ENCODE measurements around the gene IL1RAP. TPM values are rescaled to one million over a fixed set of nuclear protein-coding genes. Genes with fewer than 3 reads are reported as not detected.

The IL1RAP gene
- total and polyA plus RNA-seq, 2 experiments from 2014 or later, result 3.6 to 5.0 TPM

DNA sequence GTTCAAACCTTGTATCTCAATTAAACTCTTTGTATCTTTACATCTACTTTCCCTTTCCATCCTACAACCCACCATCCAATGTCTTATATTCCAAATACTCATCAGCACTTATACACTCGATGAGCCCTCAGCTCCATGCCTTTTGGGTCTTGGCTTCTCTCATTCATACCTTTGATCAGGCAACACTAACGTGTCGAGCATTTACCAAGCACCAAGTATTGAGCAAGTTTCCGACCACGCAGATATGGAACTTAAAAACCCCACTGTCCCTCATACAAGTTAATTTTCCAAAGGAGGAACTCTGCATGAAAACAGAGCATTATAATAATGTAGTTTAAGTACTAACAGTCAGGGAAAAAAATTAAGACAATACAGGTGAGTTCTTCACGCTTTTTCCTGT lies 102.8 kb downstream of the IL1RAP start:
- Histone ChIP-seq H3K9me2 (ENCODE audit: insufficient read depth) (no peaks in the 10 kb centered on the region), H3K4me1 (ENCODE audit: insufficient read depth) (no peaks in the 10 kb centered on the region), H3F3A (replicated peaks; ENCODE audit: low read depth) (no peaks in the 10 kb centered on the region), H3K4me3 (no peak overlapping the region), H3K79me2 (replicated peaks; ENCODE audit: insufficient read depth) (no peaks in the 10 kb centered on the region), H3K4me2 (no peak overlapping the region), H3K36me3 (ENCODE audit: insufficient read depth) (no peaks in the 10 kb centered on the region), H4K20me1 (replicated peaks; ENCODE audit: insufficient read depth) (no peaks in the 10 kb centered on the region), H2AFZ (no peak overlapping the region), H3K27ac (ENCODE audit: low read depth) (no peak overlapping the region), H3K27me3 (ENCODE audit: insufficient read depth) (no peaks in the 10 kb centered on the region)
- no peak for ATAC-seq
- H3K4me3 Mint-ChIP-seq, result no peak overlapping the region
- H3K4me1 Mint-ChIP-seq, result peaks cover 4% of the 10 kb centered on the region; the same call in 1 of the 3 replicates
- H3K36me3 Mint-ChIP-seq (ENCODE audit: low read depth), result no peaks in the 10 kb centered on the region
- H3K9me3 Mint-ChIP-seq, result no peaks in the 10 kb centered on the region
- DNase-seq (ENCODE audit: low spot score), result no peak
- no peak overlapping the region for H3K27ac Mint-ChIP-seq
- TF ChIP-seq EZH2 (IDR thresholded peaks at IDR 0.05; ENCODE audit: low read depth, unreplicated experiment) (no peak), CTCF (conservative IDR thresholded peaks at IDR 0.05; ENCODE audit: low read depth in 2 of 2) (no peak), ZNF331 (CRISPR knock-in tag; IDR thresholded peaks at IDR 0.05; ENCODE audit: low read depth) (no peak), EZH2phosphoT487 (IDR thresholded peaks at IDR 0.05; ENCODE audit: unreplicated experiment) (no peak), JUNB (IDR thresholded peaks at IDR 0.05; ENCODE audit: unreplicated experiment) (no peak), POLR2AphosphoS5 (IDR thresholded peaks at IDR 0.05; ENCODE audit: low read depth) (no peak), STAT1 (IDR thresholded peaks at IDR 0.05; ENCODE audit: unreplicated experiment) (no peak), CREB1 (CRISPR knock-in tag; IDR thresholded peaks at IDR 0.05; ENCODE audit: low read depth) (no peak), ZNF114 (CRISPR knock-in tag; IDR thresholded peaks at IDR 0.05) (no peak), NANOG (IDR thresholded peaks at IDR 0.05; ENCODE audit: borderline replicate concordance) (no peak), REST (IDR thresholded peaks at IDR 0.05; ENCODE audit: unreplicated experiment) (no peak)
- TF ChIP-seq, protein P1, sequence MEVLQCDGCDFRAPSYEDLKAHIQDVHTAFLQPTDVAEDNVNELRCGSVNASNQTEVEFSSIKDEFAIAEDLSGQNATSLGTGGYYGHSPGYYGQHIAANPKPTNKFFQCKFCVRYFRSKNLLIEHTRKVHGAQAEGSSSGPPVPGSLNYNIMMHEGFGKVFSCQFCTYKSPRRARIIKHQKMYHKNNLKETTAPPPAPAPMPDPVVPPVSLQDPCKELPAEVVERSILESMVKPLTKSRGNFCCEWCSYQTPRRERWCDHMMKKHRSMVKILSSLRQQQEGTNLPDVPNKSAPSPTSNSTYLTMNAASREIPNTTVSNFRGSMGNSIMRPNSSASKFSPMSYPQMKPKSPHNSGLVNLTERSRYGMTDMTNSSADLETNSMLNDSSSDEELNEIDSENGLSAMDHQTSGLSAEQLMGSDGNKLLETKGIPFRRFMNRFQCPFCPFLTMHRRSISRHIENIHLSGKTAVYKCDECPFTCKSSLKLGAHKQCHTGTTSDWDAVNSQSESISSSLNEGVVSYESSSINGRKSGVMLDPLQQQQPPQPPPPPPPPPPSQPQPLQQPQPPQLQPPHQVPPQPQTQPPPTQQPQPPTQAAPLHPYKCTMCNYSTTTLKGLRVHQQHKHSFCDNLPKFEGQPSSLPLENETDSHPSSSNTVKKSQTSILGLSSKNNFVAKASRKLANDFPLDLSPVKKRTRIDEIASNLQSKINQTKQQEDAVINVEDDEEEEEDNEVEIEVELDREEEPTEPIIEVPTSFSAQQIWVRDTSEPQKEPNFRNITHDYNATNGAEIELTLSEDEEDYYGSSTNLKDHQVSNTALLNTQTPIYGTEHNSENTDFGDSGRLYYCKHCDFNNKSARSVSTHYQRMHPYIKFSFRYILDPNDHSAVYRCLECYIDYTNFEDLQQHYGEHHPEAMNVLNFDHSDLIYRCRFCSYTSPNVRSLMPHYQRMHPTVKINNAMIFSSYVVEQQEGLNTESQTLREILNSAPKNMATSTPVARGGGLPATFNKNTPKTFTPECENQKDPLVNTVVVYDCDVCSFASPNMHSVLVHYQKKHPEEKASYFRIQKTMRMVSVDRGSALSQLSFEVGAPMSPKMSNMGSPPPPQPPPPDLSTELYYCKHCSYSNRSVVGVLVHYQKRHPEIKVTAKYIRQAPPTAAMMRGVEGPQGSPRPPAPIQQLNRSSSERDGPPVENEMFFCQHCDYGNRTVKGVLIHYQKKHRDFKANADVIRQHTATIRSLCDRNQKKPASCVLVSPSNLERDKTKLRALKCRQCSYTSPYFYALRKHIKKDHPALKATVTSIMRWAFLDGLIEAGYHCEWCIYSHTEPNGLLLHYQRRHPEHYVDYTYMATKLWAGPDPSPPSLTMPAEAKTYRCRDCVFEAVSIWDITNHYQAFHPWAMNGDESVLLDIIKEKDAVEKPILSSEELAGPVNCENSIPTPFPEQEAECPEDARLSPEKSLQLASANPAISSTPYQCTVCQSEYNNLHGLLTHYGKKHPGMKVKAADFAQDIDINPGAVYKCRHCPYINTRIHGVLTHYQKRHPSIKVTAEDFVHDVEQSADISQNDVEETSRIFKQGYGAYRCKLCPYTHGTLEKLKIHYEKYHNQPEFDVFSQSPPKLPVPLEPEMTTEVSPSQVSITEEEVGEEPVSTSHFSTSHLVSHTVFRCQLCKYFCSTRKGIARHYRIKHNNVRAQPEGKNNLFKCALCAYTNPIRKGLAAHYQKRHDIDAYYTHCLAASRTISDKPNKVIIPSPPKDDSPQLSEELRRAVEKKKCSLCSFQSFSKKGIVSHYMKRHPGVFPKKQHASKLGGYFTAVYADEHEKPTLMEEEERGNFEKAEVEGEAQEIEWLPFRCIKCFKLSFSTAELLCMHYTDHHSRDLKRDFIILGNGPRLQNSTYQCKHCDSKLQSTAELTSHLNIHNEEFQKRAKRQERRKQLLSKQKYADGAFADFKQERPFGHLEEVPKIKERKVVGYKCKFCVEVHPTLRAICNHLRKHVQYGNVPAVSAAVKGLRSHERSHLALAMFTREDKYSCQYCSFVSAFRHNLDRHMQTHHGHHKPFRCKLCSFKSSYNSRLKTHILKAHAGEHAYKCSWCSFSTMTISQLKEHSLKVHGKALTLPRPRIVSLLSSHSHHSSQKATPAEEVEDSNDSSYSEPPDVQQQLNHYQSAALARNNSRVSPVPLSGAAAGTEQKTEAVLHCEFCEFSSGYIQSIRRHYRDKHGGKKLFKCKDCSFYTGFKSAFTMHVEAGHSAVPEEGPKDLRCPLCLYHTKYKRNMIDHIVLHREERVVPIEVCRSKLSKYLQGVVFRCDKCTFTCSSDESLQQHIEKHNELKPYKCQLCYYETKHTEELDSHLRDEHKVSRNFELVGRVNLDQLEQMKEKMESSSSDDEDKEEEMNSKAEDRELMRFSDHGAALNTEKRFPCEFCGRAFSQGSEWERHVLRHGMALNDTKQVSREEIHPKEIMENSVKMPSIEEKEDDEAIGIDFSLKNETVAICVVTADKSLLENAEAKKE (CRISPR knock-in tag; IDR thresholded peaks at IDR 0.05), result no peak
- TF ChIP-seq, protein P2, sequence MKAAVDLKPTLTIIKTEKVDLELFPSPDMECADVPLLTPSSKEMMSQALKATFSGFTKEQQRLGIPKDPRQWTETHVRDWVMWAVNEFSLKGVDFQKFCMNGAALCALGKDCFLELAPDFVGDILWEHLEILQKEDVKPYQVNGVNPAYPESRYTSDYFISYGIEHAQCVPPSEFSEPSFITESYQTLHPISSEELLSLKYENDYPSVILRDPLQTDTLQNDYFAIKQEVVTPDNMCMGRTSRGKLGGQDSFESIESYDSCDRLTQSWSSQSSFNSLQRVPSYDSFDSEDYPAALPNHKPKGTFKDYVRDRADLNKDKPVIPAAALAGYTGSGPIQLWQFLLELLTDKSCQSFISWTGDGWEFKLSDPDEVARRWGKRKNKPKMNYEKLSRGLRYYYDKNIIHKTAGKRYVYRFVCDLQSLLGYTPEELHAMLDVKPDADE (IDR thresholded peaks at IDR 0.05), result no peak
- no peaks in the 10 kb centered on the region for H3K27me3 Mint-ChIP-seq (ENCODE audit: insufficient read depth, low read depth, poor library complexity)
